ENCODE measurements around the gene WDR91.

The WDR91 gene

GRCh38 chr7:135251496-135252391, 40.4 kb upstream of the WDR91 start:
- TF ChIP-seq CTCF (IDR thresholded peaks at IDR 0.05; ENCODE audit: borderline replicate concordance, insufficient read depth, low read depth, low read length), result no peak

GRCh38 chr7:135248546-135248945, 37.2 kb upstream of the WDR91 start:
- TF ChIP-seq CTCF (IDR thresholded peaks at IDR 0.05; ENCODE audit: borderline replicate concordance, insufficient read depth, low read depth, low read length), result no peak
- H3K4me3 ChIP-seq (ENCODE audit: low read depth, low read length), result no peak overlapping the region

More at GRCh38 chr7:135251496-135252391, 40.4 kb upstream of the WDR91 start:
- H3K4me3 ChIP-seq (ENCODE audit: low read depth, low read length), result no peak overlapping the region

DNA sequence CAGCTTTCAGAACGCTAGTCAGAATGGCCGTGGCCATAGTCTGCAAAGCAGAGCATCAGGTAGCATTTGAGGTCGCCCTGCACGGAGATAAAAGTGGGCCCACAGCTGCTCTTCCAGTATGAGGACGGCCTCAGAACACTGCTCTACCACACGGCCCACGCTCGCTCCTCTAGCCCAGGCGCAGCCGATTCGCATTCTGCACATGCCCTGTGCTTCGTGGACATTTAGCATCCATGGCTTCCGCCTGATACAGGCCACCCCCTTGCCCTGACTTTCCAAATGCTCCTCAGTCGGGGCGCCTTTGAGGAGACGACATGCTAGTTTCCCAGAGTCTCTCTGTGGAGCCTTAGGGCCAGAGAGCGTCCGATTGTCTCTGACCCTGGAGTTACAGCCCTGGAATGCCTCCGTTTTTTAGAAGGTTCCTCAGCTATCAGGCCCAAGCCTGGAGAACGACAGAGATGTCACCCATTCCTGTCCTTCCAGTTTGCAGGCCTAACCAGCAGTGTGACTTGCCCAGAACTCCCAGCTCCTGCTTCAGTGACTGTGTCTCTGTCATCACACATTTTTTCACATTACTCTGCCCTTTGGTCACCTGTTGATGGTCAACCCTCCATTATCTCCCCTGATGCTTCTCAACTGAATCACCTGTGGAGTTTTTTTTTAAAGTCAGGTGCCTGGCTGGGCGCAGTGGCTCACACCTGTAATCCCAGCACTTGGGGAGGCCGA, 36.6 kb upstream of the WDR91 start:
- TF ChIP-seq CTCF (IDR thresholded peaks at IDR 0.05; ENCODE audit: borderline replicate concordance, insufficient read depth, low read depth, low read length), result no peak

GRCh38 chr7:135246191-135246825, 35.0 kb upstream of the WDR91 start:
- no peak for TF ChIP-seq CTCF (IDR thresholded peaks at IDR 0.05; ENCODE audit: borderline replicate concordance, insufficient read depth, low read depth, low read length)
- no peak overlapping the region for H3K4me3 ChIP-seq (ENCODE audit: low read depth, low read length)

More for the DNA sequence above, 36.6 kb upstream of the WDR91 start:
- H3K4me3 ChIP-seq (ENCODE audit: low read depth, low read length), result no peak overlapping the region

DNA sequence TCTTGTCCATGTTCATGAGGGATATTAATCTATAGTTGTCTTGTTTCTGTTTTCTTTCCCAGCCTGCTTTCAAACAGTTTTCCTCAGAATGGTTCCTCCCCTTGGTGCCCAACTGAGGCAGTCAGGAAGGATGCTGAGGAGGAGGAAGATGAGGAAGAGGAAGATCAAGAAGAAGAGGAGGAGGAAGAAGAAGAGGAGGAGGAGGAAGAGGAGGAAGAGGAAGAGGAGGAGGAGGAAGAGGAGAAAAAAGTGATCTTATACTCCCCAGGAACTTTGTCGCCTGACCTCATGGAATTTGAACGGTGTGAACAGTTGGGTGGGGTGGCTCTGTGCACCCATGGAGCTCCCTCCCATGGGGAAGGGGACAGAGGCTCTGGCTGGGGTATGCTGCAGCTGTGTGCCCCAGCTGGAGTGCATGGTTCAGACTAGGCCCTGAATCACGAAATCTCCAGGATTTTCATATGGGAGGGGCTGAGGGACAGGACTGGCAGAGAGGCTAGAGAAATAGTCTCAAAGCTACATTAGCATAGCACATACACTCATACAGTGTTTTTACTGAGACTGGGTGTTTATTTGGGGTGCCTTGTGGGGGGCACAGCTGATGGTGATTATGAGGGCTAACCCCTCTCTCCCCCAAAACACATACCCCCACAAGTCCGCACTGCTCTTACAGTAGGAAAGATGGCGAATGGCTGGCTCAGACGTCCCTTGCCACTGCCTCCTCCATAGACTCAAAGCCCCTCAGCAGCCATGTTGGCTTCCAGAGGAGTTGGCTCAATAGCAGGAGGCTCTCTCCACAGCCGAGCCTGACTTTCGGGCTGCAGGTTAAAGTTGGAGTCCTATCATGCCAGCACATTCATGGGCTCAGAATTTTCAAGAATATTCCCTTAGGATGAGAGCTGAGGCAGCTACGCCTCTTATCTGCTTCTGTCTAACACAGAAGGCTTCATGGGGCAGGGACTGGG, 34.2 kb upstream of the WDR91 start:
- no peak for TF ChIP-seq CTCF (IDR thresholded peaks at IDR 0.05; ENCODE audit: borderline replicate concordance, insufficient read depth, low read depth, low read length)
- H3K4me3 ChIP-seq (ENCODE audit: low read depth, low read length), result no peak overlapping the region

DNA sequence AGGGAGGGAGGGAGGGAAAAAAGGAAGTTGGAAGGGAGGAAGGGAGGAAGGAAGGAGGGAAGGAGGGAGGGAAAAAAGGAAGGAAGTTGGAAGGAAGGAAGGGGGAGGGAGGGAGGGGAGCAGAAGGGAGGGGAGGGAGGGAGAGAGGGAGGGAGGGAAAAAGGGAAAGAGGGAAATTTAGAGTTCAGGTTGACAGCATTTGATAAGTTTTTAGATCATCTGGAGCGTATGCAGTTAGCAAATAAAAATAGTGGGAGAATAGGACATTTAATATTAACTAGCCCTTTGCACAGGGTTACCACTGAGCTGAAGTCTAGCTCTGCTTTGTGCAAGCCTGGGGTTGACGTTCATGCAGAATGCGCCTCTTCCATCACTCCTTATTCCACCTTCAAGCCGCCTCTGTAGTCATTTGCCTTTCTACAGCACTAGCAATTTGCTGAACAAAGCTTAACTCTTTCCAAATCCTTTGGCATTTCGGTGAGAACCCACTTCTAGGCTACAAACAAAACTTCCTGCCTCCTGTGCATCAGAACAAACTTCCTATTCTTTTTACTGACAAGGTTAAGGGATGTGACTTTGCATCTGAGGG, 30.9 kb upstream of the WDR91 start:
- H3K4me3 ChIP-seq (ENCODE audit: low read depth, low read length), result no peak overlapping the region
- TF ChIP-seq CTCF (IDR thresholded peaks at IDR 0.05; ENCODE audit: borderline replicate concordance, insufficient read depth, low read depth, low read length), result no peak
